ENCODE data around the gene FOXP1.

Gene FOXP1

GRCh38 chr3:71288269-71288930 lies 295.1 kb downstream of the FOXP1 start:
- no peaks in the 10 kb centered on the region for H3K4me1 ChIP-seq (ENCODE audit: low read length)
- H3K27me3 ChIP-seq (ENCODE audit: low read depth, low read length): no peaks in the 10 kb centered on the region
- TF ChIP-seq CTCF (IDR thresholded peaks at IDR 0.05; ENCODE audit: low read depth, low read length) (no peak), EZH2phosphoT487 (IDR thresholded peaks at IDR 0.05; ENCODE audit: low read depth) (no peak)
- H3K9ac ChIP-seq (ENCODE audit: low read length): no peak overlapping the region
- no peaks in the 10 kb centered on the region for H4K20me1 ChIP-seq (ENCODE audit: insufficient read depth, low read length)
- no peaks in the 10 kb centered on the region for H3K9me3 ChIP-seq (ENCODE audit: insufficient read depth, low read length)
- no peak overlapping the region for H3K4me3 ChIP-seq (ENCODE audit: low read length)
- H3K79me2 ChIP-seq (ENCODE audit: low read length): no peaks in the 10 kb centered on the region
- H3K4me2 ChIP-seq (ENCODE audit: low read length): no peak overlapping the region
- H3K27ac ChIP-seq (ENCODE audit: low read length): no peak overlapping the region
- H3K36me3 ChIP-seq (replicated peaks; ENCODE audit: low read depth, low read length): no peaks in the 10 kb centered on the region
- H2AFZ ChIP-seq (ENCODE audit: low read depth, low read length): no peak overlapping the region

- Histone ChIP-seq H3K4me2 (ENCODE audit: low read length) (no peak overlapping the region), H2AFZ (ENCODE audit: low read depth, low read length) (no peak overlapping the region), H3K27me3 (ENCODE audit: low read depth, low read length) (no peaks in the 10 kb centered on the region), H4K20me1 (ENCODE audit: insufficient read depth, low read length) (no peaks in the 10 kb centered on the region), H3K9me3 (ENCODE audit: insufficient read depth, low read length) (no peaks in the 10 kb centered on the region), H3K4me1 (ENCODE audit: low read length) (no peaks in the 10 kb centered on the region), H3K4me3 (ENCODE audit: low read length) (no peak overlapping the region), H3K27ac (ENCODE audit: low read length) (no peak overlapping the region), H3K36me3 (replicated peaks; ENCODE audit: low read depth, low read length) (no peaks in the 10 kb centered on the region), H3K9ac (ENCODE audit: low read length) (no peak overlapping the region), H3K79me2 (ENCODE audit: low read length) (no peaks in the 10 kb centered on the region)
- TF ChIP-seq CTCF (IDR thresholded peaks at IDR 0.05; ENCODE audit: low read depth, low read length): no peak
- no peak for TF ChIP-seq EZH2phosphoT487 (IDR thresholded peaks at IDR 0.05; ENCODE audit: low read depth)
These were observed 298.4 kb downstream of the FOXP1 start for GRCh38 chr3:71285086-71285485.

- Histone ChIP-seq H3K4me3 (ENCODE audit: low read length) (no peak overlapping the region), H4K20me1 (ENCODE audit: insufficient read depth, low read length) (no peaks in the 10 kb centered on the region), H2AFZ (ENCODE audit: low read depth, low read length) (no peak overlapping the region), H3K27ac (ENCODE audit: low read length) (no peak overlapping the region), H3K4me1 (ENCODE audit: low read length) (no peaks in the 10 kb centered on the region), H3K4me2 (ENCODE audit: low read length) (no peak overlapping the region), H3K9me3 (ENCODE audit: insufficient read depth, low read length) (no peaks in the 10 kb centered on the region), H3K79me2 (ENCODE audit: low read length) (no peaks in the 10 kb centered on the region), H3K36me3 (replicated peaks; ENCODE audit: low read depth, low read length) (no peaks in the 10 kb centered on the region), H3K9ac (ENCODE audit: low read length) (no peak overlapping the region), H3K27me3 (ENCODE audit: low read depth, low read length) (no peaks in the 10 kb centered on the region)
- TF ChIP-seq EZH2phosphoT487 (IDR thresholded peaks at IDR 0.05; ENCODE audit: low read depth) (no peak), CTCF (IDR thresholded peaks at IDR 0.05; ENCODE audit: low read depth, low read length) (no peak)
These were observed 300.6 kb downstream of the FOXP1 start for GRCh38 chr3:71282976-71283375.

GRCh38 chr3:71281280-71281679 lies 302.2 kb downstream of the FOXP1 start:
- no peaks in the 10 kb centered on the region for H3K79me2 ChIP-seq (ENCODE audit: low read length)
- TF ChIP-seq EZH2phosphoT487 (IDR thresholded peaks at IDR 0.05; ENCODE audit: low read depth) (no peak), CTCF (IDR thresholded peaks at IDR 0.05; ENCODE audit: low read depth, low read length) (no peak)
- no peak overlapping the region for H3K4me3 ChIP-seq (ENCODE audit: low read length)
- no peaks in the 10 kb centered on the region for H4K20me1 ChIP-seq (ENCODE audit: insufficient read depth, low read length)
- no peaks in the 10 kb centered on the region for H3K4me1 ChIP-seq (ENCODE audit: low read length)
- no peaks in the 10 kb centered on the region for H3K36me3 ChIP-seq (replicated peaks; ENCODE audit: low read depth, low read length)
- no peaks in the 10 kb centered on the region for H3K27me3 ChIP-seq (ENCODE audit: low read depth, low read length)
- no peaks in the 10 kb centered on the region for H3K9me3 ChIP-seq (ENCODE audit: insufficient read depth, low read length)
- H2AFZ ChIP-seq (ENCODE audit: low read depth, low read length): no peak overlapping the region
- H3K9ac ChIP-seq (ENCODE audit: low read length): no peak overlapping the region
- H3K27ac ChIP-seq (ENCODE audit: low read length): no peak overlapping the region
- H3K4me2 ChIP-seq (ENCODE audit: low read length): no peak overlapping the region

Measured in OCI-LY3 (cell line).